LHCN-M2 (cell line): Measurements from ENCODE around the gene LRRC45. TPM values are rescaled to one million over a fixed set of nuclear protein-coding genes. Genes with fewer than 3 reads are reported as not detected.
"Not testable (repeated sequence)": the region's sequence is repeated elsewhere in the genome, so short reads cannot be mapped to it uniquely, and the experiment has no call there.

Source experiments
- DNase-seq: peaks from one replicate; pipeline ENCODE4 v3.0.0-alpha.2; 2012; ENCODE audit warnings: low read depth
- polyA plus RNA-seq: library from polyadenylated mRNA; unstranded; fragments of >200 nt; gene quantifications from one replicate; pipeline ENCODE4 v1.2.1, GENCODE V29; 2012; ENCODE audit warnings: missing spikeins
- total RNA-seq: library from RNA; depleted of rRNA; stranded (reverse); fragments of >200 nt; gene quantifications from 2 replicates; pipeline ENCODE4 v1.2.3, GENCODE V29; 2014; rRNA removed

The LRRC45 gene
- total RNA-seq = 26.1 and 28.5 TPM in 2 replicates
- 4.9 TPM for polyA plus RNA-seq

DNA sequence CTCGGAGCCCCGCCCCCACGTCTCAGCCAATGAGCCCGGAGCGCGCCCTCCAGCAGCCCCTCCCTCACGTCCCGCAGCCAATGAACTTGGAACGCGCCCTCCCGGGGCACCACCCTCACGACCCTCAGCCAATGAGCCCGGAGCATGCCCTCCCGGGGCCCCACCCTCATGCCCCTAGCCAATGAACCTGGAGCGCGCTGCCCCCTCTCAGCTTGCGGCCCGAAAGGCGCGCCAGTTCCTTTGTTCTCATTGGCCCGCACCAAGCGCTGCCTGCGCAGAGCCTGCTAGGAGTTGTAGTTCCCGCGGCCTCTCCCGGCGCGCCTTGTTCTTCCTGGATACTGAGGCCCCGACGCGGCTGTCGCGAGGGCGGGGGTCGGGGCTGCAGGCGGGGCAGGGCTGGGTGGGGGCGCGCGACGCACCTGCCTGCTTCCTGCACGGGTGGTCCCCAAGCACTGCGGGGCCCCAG, at the start of gene LRRC45:
TSS of gene LRRC45 (plus strand) at position 325 of the 466 bp plus-strand sequence. CDS start 339 bp downstream, outside the sequence.
- DNase-seq = peak; percentile 99

DNA sequence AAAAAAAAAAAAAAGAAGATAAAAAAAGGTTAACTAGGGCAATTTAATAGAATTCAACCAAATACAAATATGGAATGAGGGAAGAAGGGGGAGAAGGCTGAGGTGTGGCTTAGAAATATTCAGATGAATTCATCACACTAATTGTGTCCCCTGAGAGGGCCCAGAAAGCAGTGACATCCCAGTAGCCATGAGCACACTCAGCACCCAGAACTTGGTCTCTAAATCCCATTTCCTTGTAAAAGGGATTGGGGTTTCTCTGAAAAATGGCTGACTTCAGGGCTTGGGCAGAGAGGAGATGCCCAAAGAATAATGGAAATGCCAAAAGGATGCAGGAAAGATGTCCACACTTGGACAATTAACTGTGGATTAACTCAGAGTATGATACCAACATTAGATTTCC, 49.7 kb upstream of the LRRC45 start:
- DNase-seq = no peak

DNA sequence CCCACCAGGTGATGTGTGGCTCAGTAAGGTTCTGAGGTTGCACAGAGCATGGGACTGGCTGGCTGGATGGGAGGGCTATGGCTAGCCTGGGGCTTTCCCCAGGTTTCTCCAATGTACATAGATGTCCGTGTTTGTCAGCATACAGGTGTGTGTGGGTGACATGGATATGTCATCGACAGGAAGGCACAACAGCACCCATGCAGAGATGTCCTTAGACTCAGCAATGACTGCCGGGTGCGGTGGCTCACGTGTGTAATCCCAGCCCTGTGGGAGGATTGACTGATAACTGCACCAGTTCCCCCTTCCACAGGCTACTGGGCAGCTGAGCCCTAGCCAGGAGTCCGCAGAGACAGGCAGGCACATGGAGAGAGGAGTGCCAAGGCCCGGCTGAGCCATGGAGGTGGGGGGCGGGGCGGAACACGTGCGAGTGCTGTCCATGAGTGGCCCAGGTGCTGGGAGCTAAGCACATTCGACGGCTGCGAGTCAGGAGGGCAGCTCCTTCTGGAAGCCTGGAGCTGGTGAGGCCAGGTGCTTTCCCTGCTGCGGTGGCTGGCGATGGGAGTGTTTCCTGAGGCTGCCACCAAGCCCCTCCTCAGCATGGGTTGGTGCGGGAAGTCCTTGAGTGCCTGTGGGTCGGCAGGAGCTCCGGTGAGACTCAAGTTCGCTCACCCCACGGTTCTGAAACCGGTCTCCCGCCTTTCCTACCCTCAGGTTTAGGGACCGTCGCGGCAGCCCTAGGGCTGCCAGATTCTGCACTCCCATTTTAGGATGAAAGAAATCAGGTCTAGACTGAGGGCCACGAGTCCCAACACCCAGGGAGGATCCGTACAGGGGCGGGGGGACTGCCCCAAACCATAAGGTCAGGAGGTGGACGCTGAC, 46.5 kb upstream of the LRRC45 start:
- no peak for DNase-seq

DNA sequence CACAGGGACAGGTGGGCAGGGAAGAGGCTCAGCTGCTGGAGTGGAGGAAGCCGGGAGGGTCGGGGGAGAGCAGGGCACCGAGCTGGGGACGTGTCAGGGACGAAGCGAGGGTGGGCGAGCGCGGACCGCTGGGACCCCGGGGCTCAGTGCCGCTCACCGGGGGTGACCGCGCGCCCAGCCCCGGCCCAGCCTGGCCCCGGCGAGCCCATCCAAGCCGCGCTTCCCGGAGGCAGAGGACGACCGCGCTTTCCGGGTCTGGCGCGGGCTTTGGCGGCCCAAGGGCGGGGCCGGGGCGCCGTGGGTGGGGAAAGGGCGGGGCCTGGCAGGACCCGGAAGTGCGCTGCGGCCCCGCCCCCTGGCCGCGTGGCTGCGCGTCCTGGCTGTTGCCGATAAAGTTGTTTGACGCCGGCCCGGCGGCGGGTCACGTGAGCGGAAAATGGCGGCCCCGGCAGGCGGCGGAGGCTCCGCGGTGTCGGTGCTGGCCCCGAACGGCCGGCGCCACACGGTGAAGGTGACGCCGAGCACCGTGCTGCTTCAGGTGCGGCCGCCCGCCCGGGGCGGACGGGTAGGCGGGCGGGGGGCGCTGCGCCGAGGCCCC, 45.8 kb upstream of the LRRC45 start, which contains the start of gene ASPSCR1:
TSS of gene ASPSCR1 (plus strand) at position 419 of the 598 bp plus-strand sequence. CDS start at position 437, 18 bp downstream.
- peak; percentile 86 for DNase-seq

DNA sequence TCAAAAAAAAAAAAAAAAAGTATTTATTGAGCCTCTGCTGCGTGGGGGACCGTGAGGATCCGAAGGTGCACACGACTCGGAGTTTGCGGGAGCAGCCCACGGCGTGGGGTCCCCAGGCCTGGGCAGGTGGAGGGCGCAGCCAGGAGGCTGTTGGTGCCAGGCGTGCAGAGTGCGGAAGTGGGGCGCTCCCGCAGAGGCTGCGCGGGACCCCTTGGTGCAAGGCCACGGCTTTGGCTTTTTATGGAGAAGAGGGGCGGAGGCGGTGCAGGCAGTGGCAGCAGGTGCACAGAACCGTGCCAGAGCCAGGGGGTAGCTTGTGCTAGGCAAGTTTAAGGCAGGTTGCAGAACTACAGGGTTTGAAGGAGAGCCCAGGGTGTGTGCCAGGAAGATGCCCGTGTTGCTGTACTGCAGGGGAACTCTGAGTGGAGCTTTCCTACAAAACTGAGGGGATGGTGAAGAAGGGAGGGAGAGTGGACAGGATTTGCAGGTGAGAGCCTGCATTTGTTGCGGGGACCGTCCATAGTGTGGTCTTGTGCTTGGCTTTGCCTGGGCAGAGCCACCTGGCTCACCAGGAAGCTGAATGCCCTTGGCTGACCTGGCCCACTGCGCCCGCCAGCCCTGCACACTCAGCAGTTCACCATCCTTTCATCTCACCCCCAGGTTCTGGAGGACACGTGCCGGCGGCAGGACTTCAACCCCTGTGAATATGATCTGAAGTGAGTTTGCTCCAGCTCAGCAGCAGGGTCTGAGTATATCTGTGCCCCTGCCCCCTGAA, 44.4 kb upstream of the LRRC45 start:
- DNase-seq = no peak

DNA sequence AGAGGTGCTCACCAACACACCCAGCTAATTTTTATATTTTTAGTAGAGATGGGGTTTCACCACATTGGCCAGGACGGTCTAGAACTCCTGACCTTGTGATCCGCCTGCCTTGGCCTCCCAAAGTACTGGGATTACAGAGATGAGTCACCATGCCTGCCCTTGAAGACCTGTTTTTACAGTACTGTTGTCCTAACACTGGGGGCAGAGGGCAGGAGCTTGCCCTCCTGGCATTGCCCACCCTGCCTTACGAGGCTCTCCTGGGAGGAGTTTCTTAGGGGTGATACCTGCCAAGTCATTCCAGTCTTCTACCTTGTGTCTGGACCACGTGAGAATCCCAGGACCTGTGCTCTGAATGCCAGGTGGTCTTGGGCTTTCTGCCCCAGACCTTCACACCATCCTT, 43.0 kb upstream of the LRRC45 start:
- DNase-seq = no peak

DNA sequence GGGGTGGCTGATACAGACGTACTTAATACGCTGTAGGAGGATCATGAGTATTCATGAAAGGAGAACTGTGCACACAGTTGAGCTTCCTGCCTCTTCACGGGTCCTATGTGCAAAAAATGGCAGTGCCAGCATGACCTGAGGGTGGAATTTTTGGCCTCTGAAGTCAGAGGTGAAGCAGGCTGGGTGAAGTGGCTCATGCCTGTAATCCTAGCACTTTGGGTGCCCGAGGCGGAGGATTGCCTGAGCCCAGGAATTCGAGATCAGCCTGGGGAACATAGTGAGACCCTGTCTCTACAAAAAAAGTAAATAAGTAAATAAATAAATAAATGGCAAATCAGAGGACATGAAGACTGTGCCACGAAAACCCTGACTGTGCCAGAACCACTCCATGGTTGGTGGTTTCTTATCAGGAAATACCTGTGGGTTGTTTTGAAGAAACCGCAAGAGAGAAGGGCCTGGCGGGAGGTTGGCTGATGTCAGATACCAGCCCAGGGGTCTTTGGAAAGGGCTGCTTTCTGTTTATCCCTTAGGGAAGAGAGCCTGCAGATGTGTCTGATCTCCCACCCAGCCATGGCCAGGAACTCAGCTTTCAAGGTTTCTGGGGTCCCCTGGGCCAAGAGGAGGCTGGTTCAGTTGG, 42.3 kb upstream of the LRRC45 start:
- DNase-seq = no peak

DNA sequence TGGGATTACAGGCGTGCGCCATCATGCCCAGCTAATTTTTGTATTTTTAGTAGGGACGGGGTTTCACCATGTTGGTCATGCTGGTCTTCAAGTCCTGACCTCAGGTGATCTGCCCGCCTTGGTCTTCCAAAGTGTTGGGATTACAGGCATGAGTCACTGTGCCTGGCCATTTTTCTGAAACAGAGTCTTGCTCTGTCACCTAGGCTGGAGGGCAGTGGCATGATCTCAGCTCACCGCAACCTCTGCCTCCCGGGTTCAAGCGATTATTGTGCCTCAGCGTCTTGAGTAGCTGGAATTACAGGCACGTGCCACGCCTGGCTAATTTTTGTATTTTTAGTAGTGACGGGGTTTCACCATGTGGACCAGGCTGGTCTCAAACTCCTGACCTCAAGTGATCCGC, 41.6 kb upstream of the LRRC45 start:
- not testable (repeated sequence) for DNase-seq

DNA sequence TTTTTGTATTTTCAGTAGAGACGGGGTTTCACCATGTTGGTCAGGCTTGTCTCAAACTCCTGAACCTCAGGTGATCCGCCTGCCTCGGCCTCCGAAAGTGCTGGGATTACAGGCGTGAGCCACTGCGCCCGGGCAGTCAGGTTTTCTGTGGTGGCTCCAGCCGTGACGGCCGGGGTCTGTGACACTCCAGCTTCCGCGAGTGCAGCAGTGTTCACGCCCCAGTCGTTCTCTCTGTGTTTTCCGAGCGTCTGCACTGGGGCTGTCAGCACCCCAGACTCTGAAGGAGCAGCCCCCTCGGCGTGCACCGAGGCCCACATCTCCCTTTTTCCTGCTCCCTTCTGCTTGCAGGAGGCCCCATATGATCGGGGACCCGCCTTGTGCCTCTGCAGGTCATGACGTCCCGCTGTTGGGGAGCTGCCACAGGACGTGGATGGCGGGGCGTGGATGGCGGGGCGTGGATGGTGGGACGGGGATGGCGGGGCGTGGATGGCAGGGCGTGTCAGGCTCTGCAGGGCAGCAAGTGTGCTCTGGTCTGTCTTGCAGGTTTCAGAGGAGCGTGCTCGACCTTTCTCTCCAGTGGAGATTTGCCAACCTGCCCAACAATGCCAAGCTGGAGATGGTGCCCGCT, 40.0 kb upstream of the LRRC45 start:
- DNase-seq = no peak

DNA sequence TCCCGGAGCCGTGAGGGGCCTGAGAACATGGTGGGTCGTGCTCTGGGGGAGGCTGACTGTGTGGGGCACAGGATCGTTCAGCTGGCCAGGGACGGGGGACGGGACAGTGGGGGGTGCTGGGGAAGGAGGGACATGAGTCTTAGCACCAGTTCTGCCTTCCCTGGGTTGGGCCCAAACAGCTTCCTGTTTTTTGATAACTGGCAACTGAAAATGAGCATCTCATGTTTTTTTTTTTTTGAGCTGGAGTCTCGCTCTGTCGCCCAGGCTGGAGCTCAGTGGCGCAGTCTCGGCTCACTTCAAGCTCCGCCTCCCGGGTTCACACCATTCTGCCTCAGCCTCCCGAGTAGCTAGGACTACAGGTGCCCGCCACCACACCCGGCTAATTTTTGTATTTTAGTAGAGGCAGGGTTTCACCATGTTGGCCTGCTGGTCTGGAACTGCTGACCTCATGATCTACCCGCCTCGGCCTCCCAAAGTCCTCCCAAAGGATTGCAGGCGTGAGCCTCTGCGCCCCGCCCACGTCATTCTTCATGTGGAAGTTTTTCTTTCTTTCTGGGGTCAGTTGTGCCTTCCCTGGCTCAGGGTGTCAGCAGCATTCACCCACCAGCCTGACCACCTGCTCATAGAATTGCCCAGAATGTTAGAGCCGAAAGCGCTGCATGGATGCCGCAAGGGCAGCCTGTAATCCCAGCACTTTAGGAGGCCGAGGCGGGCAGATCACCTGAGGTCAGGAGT, 39.3 kb upstream of the LRRC45 start:
- DNase-seq = no peak

DNA sequence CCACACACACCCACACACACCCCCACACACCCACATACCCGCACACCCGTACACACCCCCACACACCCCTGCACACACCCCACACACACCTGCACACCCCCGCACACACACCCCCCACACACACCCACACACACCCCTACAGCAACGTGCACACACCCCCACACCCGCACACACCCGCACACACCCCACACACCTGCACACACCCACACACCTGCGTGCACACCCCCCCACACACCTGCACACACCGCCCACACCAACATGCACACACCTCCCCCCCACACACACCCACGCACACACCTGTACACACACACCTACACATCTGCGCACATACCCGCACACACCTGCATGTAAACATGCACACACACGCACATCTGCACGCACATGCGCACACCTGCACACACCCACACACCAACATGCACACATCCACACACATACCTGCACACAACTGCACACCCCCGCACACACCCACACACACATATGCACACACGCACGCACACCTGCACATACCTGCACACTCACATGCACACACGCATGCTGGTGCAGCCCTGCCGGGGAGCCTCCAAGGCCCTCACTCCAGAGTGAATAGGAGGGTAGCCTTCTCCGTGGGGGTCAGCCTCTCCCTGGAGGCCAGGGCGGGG, 38.2 kb upstream of the LRRC45 start:
- no peak for DNase-seq

DNA sequence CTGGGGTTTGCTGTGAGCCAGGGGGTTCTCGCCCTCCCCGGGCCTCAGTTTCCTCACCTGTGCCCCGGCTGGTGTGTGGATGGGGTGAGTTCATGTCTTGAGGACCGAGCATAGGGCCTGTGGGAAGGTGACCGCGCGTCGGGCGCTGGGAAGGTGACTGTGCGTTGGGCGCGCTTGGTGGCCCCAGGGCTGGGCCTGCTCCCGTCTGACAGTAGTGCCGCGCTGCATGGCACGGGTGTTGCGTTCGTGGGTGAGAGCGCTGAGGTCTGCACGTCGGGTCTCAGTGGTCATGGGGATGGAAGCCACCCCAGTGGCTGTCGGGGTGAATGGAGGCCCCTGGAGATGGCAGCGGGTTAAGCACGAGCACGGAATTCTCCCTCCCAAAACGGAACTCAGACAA, 36.5 kb upstream of the LRRC45 start:
- no peak for DNase-seq

DNA sequence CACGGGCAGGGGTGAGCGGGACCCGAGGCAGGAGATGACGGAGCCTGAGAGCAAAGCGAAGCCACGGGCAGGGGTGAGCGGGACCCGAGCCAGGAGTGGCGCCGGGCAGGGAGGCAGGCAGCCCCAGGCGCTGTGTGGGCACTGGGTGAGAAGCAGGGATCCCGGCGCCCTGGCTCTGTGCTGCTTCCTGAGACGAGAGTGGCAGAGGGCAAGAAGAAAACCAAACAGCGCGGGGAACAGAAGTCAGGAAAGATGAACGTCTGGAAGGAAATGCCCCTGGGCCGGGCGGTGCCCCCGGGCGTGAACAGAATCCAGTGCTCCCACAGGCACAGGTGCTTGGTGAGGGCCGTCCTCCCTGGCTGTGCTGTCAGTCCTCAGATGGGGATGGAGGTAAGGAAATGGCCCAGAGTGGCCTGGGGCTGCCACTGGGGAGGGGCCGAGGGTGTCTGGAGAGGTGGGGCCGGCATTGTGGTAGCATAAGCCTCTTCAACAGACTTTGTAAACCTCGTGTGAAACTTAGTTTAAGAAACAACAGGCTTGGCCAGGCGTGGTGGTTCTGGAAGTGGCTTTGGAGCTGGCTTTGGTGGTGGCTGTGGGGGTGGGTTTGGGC, 35.8 kb upstream of the LRRC45 start:
- no peak for DNase-seq

DNA sequence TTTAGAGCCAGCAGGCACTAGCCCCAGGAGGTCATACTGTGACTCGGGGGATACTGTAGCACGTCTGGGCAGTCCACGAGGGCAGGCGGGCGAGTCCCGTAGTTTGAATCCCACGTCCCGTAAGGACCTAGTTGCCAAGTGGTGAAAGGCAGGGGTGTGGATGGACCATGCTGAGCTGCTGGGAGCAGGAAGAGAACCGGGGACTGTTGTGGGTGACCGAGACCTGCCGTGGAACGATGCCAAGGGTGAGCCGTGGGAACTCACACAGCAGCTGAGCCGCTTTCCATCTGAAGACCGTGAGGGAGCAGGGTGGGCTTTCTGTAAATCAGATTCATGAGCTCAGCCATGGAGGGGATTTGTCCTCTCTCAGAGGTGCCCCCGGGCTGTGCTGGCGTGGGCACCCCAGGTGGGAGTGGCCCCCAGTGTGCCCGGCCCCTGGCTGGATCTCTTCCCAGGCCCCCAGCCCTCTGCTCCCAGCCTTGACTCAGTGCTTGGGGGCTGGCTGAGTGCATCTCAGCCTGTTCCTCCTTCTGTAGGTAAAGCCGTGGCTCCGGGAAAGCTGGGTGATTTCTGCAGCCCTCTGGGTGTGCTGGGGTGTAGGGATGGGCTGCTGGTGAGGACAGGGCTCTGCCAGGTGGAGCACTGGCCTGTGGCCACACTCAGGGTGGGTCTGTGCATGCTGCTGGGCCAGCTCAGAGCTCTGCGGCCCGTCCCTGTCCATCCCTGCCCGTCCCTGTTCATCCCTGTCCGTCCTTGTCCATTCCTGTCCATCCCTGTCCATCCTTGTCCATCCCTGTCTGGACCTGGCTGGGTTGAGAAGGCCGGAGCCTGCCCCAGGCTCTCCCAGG, 32.0 kb upstream of the LRRC45 start:
- DNase-seq = no peak

DNA sequence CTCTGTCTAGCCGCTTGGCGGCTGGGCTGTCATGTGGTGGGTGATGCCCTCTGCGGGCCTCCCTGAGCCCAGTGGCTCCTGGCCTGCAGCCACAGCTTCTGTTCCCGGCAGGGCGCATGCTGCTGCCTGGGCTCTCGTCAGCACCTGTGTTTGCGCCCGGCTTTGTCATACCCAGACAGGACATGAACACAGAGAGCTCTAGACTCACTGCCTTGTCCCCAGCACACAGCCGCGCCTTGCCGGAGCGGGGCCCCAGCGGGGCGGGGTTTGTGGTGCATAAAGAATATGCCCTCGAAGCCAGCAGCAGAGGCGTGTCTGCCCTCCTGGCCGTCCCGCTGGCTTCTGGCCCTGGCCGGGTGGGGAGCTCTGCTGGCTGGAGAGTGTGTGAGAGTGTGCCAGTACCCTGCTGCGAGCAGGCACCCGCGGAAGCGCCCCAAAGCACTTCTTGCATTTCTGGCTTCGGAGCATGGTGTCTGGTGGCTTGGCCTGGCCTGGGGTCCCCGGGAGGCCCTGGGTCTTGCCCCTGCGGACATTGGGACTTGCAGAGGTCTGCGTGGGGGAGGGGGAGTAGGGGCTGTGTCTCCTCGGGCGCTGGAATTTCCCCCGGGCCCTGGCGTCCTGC, 31.3 kb upstream of the LRRC45 start:
- DNase-seq = peak; percentile 78

DNA sequence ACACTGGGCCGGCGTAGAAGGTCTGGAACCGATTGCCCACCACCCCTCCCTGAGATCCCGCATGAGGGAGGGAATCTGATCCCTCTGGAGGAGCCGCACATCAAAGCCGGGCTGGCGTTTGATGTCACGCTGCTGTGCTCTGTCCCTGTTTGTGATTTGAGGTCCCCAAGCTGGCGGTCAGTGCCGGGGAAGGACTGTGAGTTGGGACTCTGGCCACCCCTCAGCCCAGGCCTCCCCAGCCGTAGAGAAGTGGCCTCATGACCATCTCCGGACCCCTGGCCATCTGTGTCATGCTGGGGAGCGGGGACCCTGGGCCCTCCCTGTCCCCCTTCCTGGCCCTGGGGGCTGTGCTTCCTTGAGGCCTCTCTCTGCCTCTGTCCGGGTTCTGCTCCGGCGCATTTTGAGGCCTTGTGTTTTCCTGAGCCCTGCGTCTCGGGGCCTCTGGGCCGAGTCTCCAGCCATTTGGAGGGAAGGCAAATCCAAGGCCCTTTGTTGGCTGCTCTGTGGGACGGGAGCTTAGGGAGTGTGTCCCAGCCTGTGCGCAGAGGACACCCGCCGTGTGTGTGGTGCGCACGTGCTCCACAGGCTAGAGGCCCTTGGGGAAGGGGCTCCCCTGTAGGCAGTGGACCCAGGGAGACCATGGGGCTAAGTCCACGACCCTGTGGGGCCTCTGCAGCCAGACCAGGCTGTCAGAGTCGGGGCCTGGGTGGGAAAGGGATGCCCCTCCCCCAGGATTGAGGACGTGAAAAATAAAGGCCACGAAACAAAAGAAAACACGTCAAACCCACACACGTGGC, 30.6 kb upstream of the LRRC45 start:
- no peak for DNase-seq
